ENCODE data around the gene NCAM2. TPM values are rescaled to one million over a fixed set of nuclear protein-coding genes. Genes with fewer than 3 reads are reported as not detected.

NCAM2 gene
- total and polyA plus RNA-seq, 2 donors (not counting 1 experiment from before 2014, with no cell fraction given): 0.13 TPM; not detected in 1

- Histone ChIP-seq H3K4me2 (replicated peaks; ENCODE audit: low read depth, low read length, poor library complexity, severe bottlenecking) (no peak overlapping the region), H2AFZ (ENCODE audit: insufficient read depth, low read depth, low read length, poor library complexity, severe bottlenecking) (no peak overlapping the region), H3K27ac (ENCODE audit: low read length in 2 of 2) (no peak overlapping the region), H3K79me2 (ENCODE audit: control insufficient read depth, insufficient read depth, low read length) (no peaks in the 10 kb centered on the region), H3K27me3 (replicated peaks in 1 of 4; ENCODE audit: control extremely low read depth in 1 of 4, control insufficient read depth in 3 of 4, insufficient read depth in 4 of 4, low read length in 3 of 4) (no peaks in the 10 kb centered on the region), H3K9me3 (ENCODE audit: control extremely low read depth in 1 of 3, control insufficient read depth in 2 of 3, insufficient read depth in 1 of 3, low read length in 2 of 3) (no peaks in the 10 kb centered on the region), H3K4me3 (ENCODE audit: control extremely low read depth in 1 of 5, extremely low read depth in 1 of 5, insufficient read depth in 1 of 5, low read depth in 2 of 5, low read length in 4 of 5) (no peak overlapping the region), H4K20me1 (ENCODE audit: control insufficient read depth, insufficient read depth, low read length, poor library complexity, severe bottlenecking) (no peaks in the 10 kb centered on the region), H3K4me1 (ENCODE audit: control insufficient read depth in 2 of 2, insufficient read depth in 2 of 2, low read length in 2 of 2) (no peaks in the 10 kb centered on the region), H3K9ac (ENCODE audit: low read length) (no peak overlapping the region), H3K36me3 (replicated peaks in 1 of 2; ENCODE audit: control extremely low read depth in 1 of 2, control insufficient read depth in 1 of 2, extremely low read depth in 1 of 2, insufficient read depth in 2 of 2, low read length in 1 of 2) (no peaks in the 10 kb centered on the region)
- DNase-seq (no peak), ATAC-seq (ENCODE audit: low read depth) (no peak)
- no CpG with 5 or more reads among the region's 3 CpGs for WGBS (ENCODE audit: insufficient coverage)
- Mint-ChIP-seq H3K4me1 (no peaks in the 10 kb centered on the region), H3K9me3 (ENCODE audit: insufficient read depth) (peaks cover 2% of the 10 kb centered on the region), H3K27me3 (no peaks in the 10 kb centered on the region), H3K27ac (no peak overlapping the region), H3K4me3 (no peak overlapping the region)
- ChIA-PET CTCF (no interaction called here), POLR2A (no interaction called here)
- intact Hi-C loops (cut with micrococcal nuclease): no loop called here
- TF ChIP-seq CTCF (IDR thresholded peaks at IDR 0.05): no peak
- TF ChIP-seq EZH2 (IDR thresholded peaks at IDR 0.05; ENCODE audit: borderline replicate concordance, insufficient read depth, low read depth, low read length, poor library complexity, severe bottlenecking): no peak
Measured at GRCh38 chr21:21385404-21385803, 387.2 kb downstream of the NCAM2 start.

- no peak overlapping the region for H3K27ac Mint-ChIP-seq
- no peaks in the 10 kb centered on the region for H3K9me3 ChIP-seq (ENCODE audit: control extremely low read depth in 1 of 3, control insufficient read depth in 2 of 3, insufficient read depth in 1 of 3, low read length in 2 of 3)
- ATAC-seq (ENCODE audit: low read depth): no peak
- ChIA-PET CTCF (no interaction called here), POLR2A (no interaction called here)
- H2AFZ ChIP-seq (ENCODE audit: insufficient read depth, low read depth, low read length, poor library complexity, severe bottlenecking): no peak overlapping the region
- intact Hi-C loops (cut with micrococcal nuclease): no loop called here
- H3K9me3 Mint-ChIP-seq (ENCODE audit: insufficient read depth): peaks cover 2% of the 10 kb centered on the region
- no peaks in the 10 kb centered on the region for H4K20me1 ChIP-seq (ENCODE audit: control insufficient read depth, insufficient read depth, low read length, poor library complexity, severe bottlenecking)
- no peaks in the 10 kb centered on the region for H3K36me3 ChIP-seq (replicated peaks in 1 of 2; ENCODE audit: control extremely low read depth in 1 of 2, control insufficient read depth in 1 of 2, extremely low read depth in 1 of 2, insufficient read depth in 2 of 2, low read length in 1 of 2)
- H3K4me1 Mint-ChIP-seq: no peaks in the 10 kb centered on the region
- 58% methylated on average over 2 of the region's 3 CpGs for WGBS (ENCODE audit: insufficient coverage)
- no peak for DNase-seq
- H3K4me2 ChIP-seq (replicated peaks; ENCODE audit: low read depth, low read length, poor library complexity, severe bottlenecking): no peak overlapping the region
- H3K4me1 ChIP-seq (ENCODE audit: control insufficient read depth in 2 of 2, insufficient read depth in 2 of 2, low read length in 2 of 2): no peaks in the 10 kb centered on the region
- H3K79me2 ChIP-seq (ENCODE audit: control insufficient read depth, insufficient read depth, low read length): no peaks in the 10 kb centered on the region
- no peak overlapping the region for H3K27ac ChIP-seq (ENCODE audit: low read length in 2 of 2)
- H3K4me3 ChIP-seq (ENCODE audit: control extremely low read depth in 1 of 5, extremely low read depth in 1 of 5, insufficient read depth in 1 of 5, low read depth in 2 of 5, low read length in 4 of 5): no peak overlapping the region
- H3K27me3 Mint-ChIP-seq: no peaks in the 10 kb centered on the region
- H3K27me3 ChIP-seq (replicated peaks in 1 of 4; ENCODE audit: control extremely low read depth in 1 of 4, control insufficient read depth in 3 of 4, insufficient read depth in 4 of 4, low read length in 3 of 4): no peaks in the 10 kb centered on the region
- H3K9ac ChIP-seq (ENCODE audit: low read length): no peak overlapping the region
- H3K4me3 Mint-ChIP-seq: no peak overlapping the region
- TF ChIP-seq EZH2 (IDR thresholded peaks at IDR 0.05; ENCODE audit: borderline replicate concordance, insufficient read depth, low read depth, low read length, poor library complexity, severe bottlenecking) (no peak), CTCF (IDR thresholded peaks at IDR 0.05) (no peak)
Measured at GRCh38 chr21:21387916-21388315, 389.7 kb downstream of the NCAM2 start.
